ENCODE results near the gene ADAMTS7. TPM values are rescaled to one million over a fixed set of nuclear protein-coding genes. Genes with fewer than 3 reads are reported as not detected.
"Not testable (repeated sequence)": the region's sequence is repeated elsewhere in the genome, so short reads cannot be mapped to it uniquely, and the experiment has no call there.

ADAMTS7 gene
- total RNA-seq, 2 experiments from 2014 or later: 0.23 to 0.60 TPM

- intact Hi-C loops (cut with micrococcal nuclease): no loop called here
- Mint-ChIP-seq H3K4me1 (ENCODE audit: low read depth) (peaks cover 2% of the 10 kb centered on the region), H3K27me3 (no peaks in the 10 kb centered on the region), H3K27ac (no peak overlapping the region), H3K36me3 (ENCODE audit: low read depth) (no peaks in the 10 kb centered on the region), H3K9me3 (no peaks in the 10 kb centered on the region), H3K4me3 (no peak overlapping the region)
- ChIA-PET CTCF (interaction anchor here (2.1 kb wide), 1 partner anchor 13 kb away, joined by 12 read pairs; no protein-coding TSS in a partner anchor), POLR2A (no interaction called here)
- ATAC-seq: no peak
- no peak for DNase-seq
- TF ChIP-seq CTCF (IDR thresholded peaks at IDR 0.05): no peak
These were observed 16.2 kb downstream of the ADAMTS7 start for GRCh38 chr15:78795043-78795442.

GRCh38 chr15:78794446-78794845, 16.8 kb downstream of the ADAMTS7 start:
- POLR2A ChIA-PET; H3K4me1 Mint-ChIP-seq (ENCODE audit: low read depth); H3K27ac Mint-ChIP-seq; CTCF ChIA-PET; H3K4me3 Mint-ChIP-seq; DNase-seq; ATAC-seq; H3K9me3 Mint-ChIP-seq; H3K27me3 Mint-ChIP-seq; H3K36me3 Mint-ChIP-seq (ENCODE audit: low read depth); intact Hi-C loops (cut with micrococcal nuclease): not testable (repeated sequence)

GRCh38 chr15:78791357-78791756, 19.9 kb downstream of the ADAMTS7 start:
- TF ChIP-seq CTCF (IDR thresholded peaks at IDR 0.05): no peak
- intact Hi-C loops (cut with micrococcal nuclease): no loop called here
- ATAC-seq (no peak), DNase-seq (no peak)
- Mint-ChIP-seq H3K36me3 (ENCODE audit: low read depth) (no peaks in the 10 kb centered on the region), H3K4me3 (no peak overlapping the region), H3K27ac (no peak overlapping the region), H3K27me3 (no peaks in the 10 kb centered on the region), H3K9me3 (no peaks in the 10 kb centered on the region), H3K4me1 (ENCODE audit: low read depth) (peaks cover 4% of the 10 kb centered on the region)
- CTCF ChIA-PET: no interaction called here
- POLR2A ChIA-PET: no interaction called here

- intact Hi-C loops (cut with micrococcal nuclease): no loop called here
- Mint-ChIP-seq H3K4me1 (ENCODE audit: low read depth) (peaks cover 4% of the 10 kb centered on the region), H3K9me3 (no peaks in the 10 kb centered on the region), H3K36me3 (ENCODE audit: low read depth) (no peaks in the 10 kb centered on the region), H3K27ac (no peak overlapping the region), H3K4me3 (no peak overlapping the region), H3K27me3 (no peaks in the 10 kb centered on the region)
- TF ChIP-seq CTCF (IDR thresholded peaks at IDR 0.05): no peak
- POLR2A ChIA-PET: no interaction called here
- ATAC-seq: peak; percentile 92
- DNase-seq: peak; percentile 42
- CTCF ChIA-PET: interaction anchor here (1.1 to 2.0 kb wide), 2 partner anchors 18 to 22 kb away, joined by 4 to 6 read pairs; partner anchors contain the start of gene ADAMTS7
These were observed 21.2 kb downstream of the ADAMTS7 start for GRCh38 chr15:78790027-78790426.

GRCh38 chr15:78789615-78790014, 21.6 kb downstream of the ADAMTS7 start:
- no peak overlapping the region for H3K27ac Mint-ChIP-seq
- ATAC-seq: no peak
- ChIA-PET CTCF (interaction anchor here (1.1 to 2.0 kb wide), 2 partner anchors 18 to 22 kb away, joined by 4 to 6 read pairs; partner anchors contain the start of gene ADAMTS7), POLR2A (no interaction called here)
- intact Hi-C loops (cut with micrococcal nuclease): no loop called here
- H3K36me3 Mint-ChIP-seq (ENCODE audit: low read depth): no peaks in the 10 kb centered on the region
- peaks cover 4% of the 10 kb centered on the region for H3K4me1 Mint-ChIP-seq (ENCODE audit: low read depth)
- H3K4me3 Mint-ChIP-seq: no peak overlapping the region
- H3K27me3 Mint-ChIP-seq: peaks cover 2% of the 10 kb centered on the region
- peaks cover 2% of the 10 kb centered on the region for H3K9me3 Mint-ChIP-seq
- no peak for TF ChIP-seq CTCF (IDR thresholded peaks at IDR 0.05)
- no peak for DNase-seq
